ENCODE results near the gene GPC1. TPM values are rescaled to one million over a fixed set of nuclear protein-coding genes. Genes with fewer than 3 reads are reported as not detected.

The GPC1 gene
- total RNA-seq, 1 donor from 2014 or later: 14.2 TPM

GRCh38 chr2:240420206-240421104 lies 15.0 kb upstream of the GPC1 start:
- Mint-ChIP-seq H3K4me3 (no peak overlapping the region), H3K4me1 (peaks cover 3% of the 10 kb centered on the region), H3K27me3 (ENCODE audit: insufficient read depth, low read depth) (peaks cover 9% of the 10 kb centered on the region), H3K27ac (no peak overlapping the region), H3K9me3 (peaks cover 34% of the 10 kb centered on the region), H3K36me3 (no peaks in the 10 kb centered on the region)
- H3K9ac ChIP-seq: no peak overlapping the region
- H3K4me2 ChIP-seq: no peak overlapping the region
- H3K27me3 ChIP-seq: no peaks in the 10 kb centered on the region
- no peak for DNase-seq (ENCODE audit: low spot score)
- H4K20me1 ChIP-seq (ENCODE audit: low read depth): no peaks in the 10 kb centered on the region
- no peaks in the 10 kb centered on the region for H3K9me3 ChIP-seq (ENCODE audit: low read depth)
- H2AFZ ChIP-seq (replicated peaks): no peak overlapping the region
- H3K36me3 ChIP-seq: no peaks in the 10 kb centered on the region
- H3K4me1 ChIP-seq: no peaks in the 10 kb centered on the region
- H3K4me3 ChIP-seq: no peak overlapping the region
- H3F3A ChIP-seq (ENCODE audit: low read depth): no peaks in the 10 kb centered on the region
- H3K79me2 ChIP-seq (ENCODE audit: low read depth): no peaks in the 10 kb centered on the region
- H3K27ac ChIP-seq: no peak overlapping the region
- TF ChIP-seq CTCF (IDR thresholded peaks at IDR 0.05) (no peak), EZH2phosphoT487 (IDR thresholded peaks at IDR 0.05) (no peak), EZH2 (IDR thresholded peaks at IDR 0.05) (no peak)

GRCh38 chr2:240421381-240421780 lies 14.1 kb upstream of the GPC1 start:
- H3K79me2 ChIP-seq (ENCODE audit: low read depth): no peaks in the 10 kb centered on the region
- H3K4me1 Mint-ChIP-seq: peaks cover 3% of the 10 kb centered on the region
- peaks cover 12% of the 10 kb centered on the region for H3K27me3 Mint-ChIP-seq (ENCODE audit: insufficient read depth, low read depth)
- no peak overlapping the region for H3K9ac ChIP-seq
- no peak overlapping the region for H2AFZ ChIP-seq (replicated peaks)
- H3K36me3 ChIP-seq: no peaks in the 10 kb centered on the region
- no peak overlapping the region for H3K4me3 Mint-ChIP-seq
- H3K9me3 ChIP-seq (ENCODE audit: low read depth): no peaks in the 10 kb centered on the region
- no peak for DNase-seq (ENCODE audit: low spot score)
- no peak overlapping the region for H3K27ac ChIP-seq
- H4K20me1 ChIP-seq (ENCODE audit: low read depth): no peaks in the 10 kb centered on the region
- H3K4me3 ChIP-seq: no peak overlapping the region
- peaks cover 34% of the 10 kb centered on the region for H3K9me3 Mint-ChIP-seq
- no peaks in the 10 kb centered on the region for H3K27me3 ChIP-seq
- no peaks in the 10 kb centered on the region for H3F3A ChIP-seq (ENCODE audit: low read depth)
- no peak for TF ChIP-seq EZH2phosphoT487 (IDR thresholded peaks at IDR 0.05)
- no peak for TF ChIP-seq EZH2 (IDR thresholded peaks at IDR 0.05)
- TF ChIP-seq CTCF (IDR thresholded peaks at IDR 0.05): no peak
- H3K4me1 ChIP-seq: no peaks in the 10 kb centered on the region
- H3K36me3 Mint-ChIP-seq: no peaks in the 10 kb centered on the region
- H3K27ac Mint-ChIP-seq: no peak overlapping the region
- H3K4me2 ChIP-seq: no peak overlapping the region

- Mint-ChIP-seq H3K4me3 (no peak overlapping the region), H3K9me3 (peaks cover 37% of the 10 kb centered on the region), H3K27ac (no peak overlapping the region), H3K36me3 (no peaks in the 10 kb centered on the region), H3K4me1 (peaks cover 11% of the 10 kb centered on the region), H3K27me3 (ENCODE audit: insufficient read depth, low read depth) (peaks cover 14% of the 10 kb centered on the region)
- Histone ChIP-seq H3K27ac (no peak overlapping the region), H3K27me3 (no peaks in the 10 kb centered on the region), H3K9me3 (ENCODE audit: low read depth) (no peaks in the 10 kb centered on the region), H2AFZ (replicated peaks) (no peak overlapping the region), H3K4me3 (no peak overlapping the region), H3F3A (ENCODE audit: low read depth) (no peaks in the 10 kb centered on the region), H3K36me3 (no peaks in the 10 kb centered on the region), H4K20me1 (ENCODE audit: low read depth) (no peaks in the 10 kb centered on the region), H3K4me2 (no peak overlapping the region), H3K79me2 (ENCODE audit: low read depth) (no peaks in the 10 kb centered on the region), H3K4me1 (no peaks in the 10 kb centered on the region), H3K9ac (no peak overlapping the region)
- no peak for DNase-seq (ENCODE audit: low spot score)
- no peak for TF ChIP-seq CTCF (IDR thresholded peaks at IDR 0.05)
- no peak for TF ChIP-seq EZH2phosphoT487 (IDR thresholded peaks at IDR 0.05)
Observed at GRCh38 chr2:240422658-240423329, 12.7 kb upstream of the GPC1 start.

Measured in neural progenitor cell (in vitro differentiated cells).